Fibroblast of mammary gland (primary cell): Measurements from ENCODE around the gene LRMDA.

ENCODE experiments used
- DNase-seq: peaks from one replicate; pipeline ENCODE4 v3.0.0-alpha.2; 2010; ENCODE audit warnings: low read depth
- H3K4me3 ChIP-seq: 2 replicates; pipeline ENCODE4 v1.5.1; 2011; ENCODE audit warnings: low read depth, mild to moderate bottlenecking, low read length, moderate library complexity; ENCODE audit not compliant: control insufficient read depth
- CTCF ChIP-seq: conservative IDR thresholded peaks from 2 replicates; pipeline ENCODE4 v1.5.1; 2011; ENCODE audit warnings: low read depth, low read length, inconsistent platforms; ENCODE audit not compliant: control insufficient read depth, insufficient read depth

LRMDA gene

GRCh38 chr10:75836064-75836463 is 404.6 kb downstream of the LRMDA start:
- no peak for TF ChIP-seq CTCF
- H3K4me3 ChIP-seq: no peak overlapping the region
- DNase-seq: no peak

- no peak for DNase-seq
- no peak for TF ChIP-seq CTCF
- H3K4me3 ChIP-seq: no peak overlapping the region
These were observed 407.1 kb downstream of the LRMDA start for GRCh38 chr10:75838486-75838885.

DNA sequence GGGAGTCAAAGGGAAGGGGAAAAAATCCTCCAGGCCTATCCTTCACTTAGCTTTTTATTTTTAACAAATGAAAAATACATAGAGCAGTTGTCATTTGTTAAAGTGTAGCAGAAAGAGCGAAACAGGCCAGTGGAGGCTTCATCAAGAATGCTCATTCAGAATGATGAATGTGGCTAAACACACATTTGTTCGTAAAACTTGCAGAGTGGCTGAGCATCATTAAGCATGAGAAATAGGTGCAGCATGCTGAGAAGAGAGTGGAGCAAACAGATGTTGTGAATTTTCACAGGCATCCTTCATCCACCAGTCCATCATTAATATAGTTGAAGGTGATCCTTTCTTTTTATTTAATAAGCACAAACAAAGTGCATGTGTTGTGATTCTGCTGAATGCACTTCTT is 407.6 kb downstream of the LRMDA start:
- H3K4me3 ChIP-seq: no peak overlapping the region
- no peak for DNase-seq
- TF ChIP-seq CTCF: no peak

- DNase-seq: no peak
- no peak overlapping the region for H3K4me3 ChIP-seq
- TF ChIP-seq CTCF: no peak
These were observed 409.8 kb downstream of the LRMDA start for GRCh38 chr10:75841266-75841665.

DNA sequence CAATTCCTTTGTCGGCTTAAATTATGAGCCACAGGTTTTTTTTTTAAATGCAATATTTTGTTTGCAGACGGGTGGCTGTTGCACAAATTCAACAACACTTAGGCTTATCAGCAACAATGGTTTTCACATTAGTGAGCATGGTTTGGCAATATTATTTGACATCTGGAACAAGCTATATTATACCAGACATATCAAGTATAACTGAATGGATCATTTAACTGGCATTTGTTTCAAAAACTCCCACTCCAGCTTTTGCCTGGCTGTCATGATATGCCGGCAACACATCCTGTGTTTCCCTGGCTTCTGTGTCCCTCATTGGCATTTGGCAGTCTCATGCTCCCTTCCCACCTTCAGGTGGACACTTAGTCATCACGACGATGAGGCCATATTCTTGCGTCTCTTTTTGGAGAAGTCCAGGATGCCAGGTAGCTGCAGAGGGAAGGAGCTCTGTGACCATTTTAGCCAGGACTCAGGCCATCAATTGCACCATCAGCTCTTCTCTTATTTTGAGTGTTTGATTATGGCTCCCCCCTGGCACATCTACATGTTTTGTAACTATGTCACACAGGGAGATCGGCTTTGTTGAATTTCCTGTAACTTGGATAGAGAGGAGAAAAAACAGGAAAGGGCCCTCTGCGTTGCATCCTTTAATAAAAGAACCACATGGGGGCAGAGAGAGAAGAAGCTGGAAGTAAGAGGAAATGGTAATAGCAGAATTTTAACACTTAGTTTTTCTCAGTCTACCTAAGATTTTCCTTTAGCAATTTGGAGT is 413.9 kb downstream of the LRMDA start:
- no peak for TF ChIP-seq CTCF

DNA sequence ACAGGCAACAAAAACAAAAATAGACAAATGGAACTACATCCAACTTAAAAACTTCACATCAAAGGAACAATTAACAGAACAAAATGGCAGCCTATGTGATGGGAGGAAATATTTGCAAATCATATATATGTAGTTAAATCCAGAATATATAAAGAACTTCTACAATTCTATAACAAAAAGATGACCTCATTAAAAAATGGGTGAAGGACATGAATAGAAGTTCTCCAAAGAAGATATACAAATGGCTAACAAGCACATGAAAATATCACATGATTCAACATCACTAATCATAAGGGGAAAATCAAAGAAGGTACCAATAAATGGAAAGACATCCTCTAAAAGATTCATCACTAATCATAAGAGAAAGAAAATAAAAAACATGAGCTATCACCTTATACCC is 416.1 kb downstream of the LRMDA start:
- no peak for DNase-seq
- no peak overlapping the region for H3K4me3 ChIP-seq
- TF ChIP-seq CTCF: no peak

More for the DNA sequence above, 413.9 kb downstream of the LRMDA start:
- no peak for DNase-seq
- no peak overlapping the region for H3K4me3 ChIP-seq
